ENCODE measurements around the gene TCF12.

The TCF12 gene

DNA sequence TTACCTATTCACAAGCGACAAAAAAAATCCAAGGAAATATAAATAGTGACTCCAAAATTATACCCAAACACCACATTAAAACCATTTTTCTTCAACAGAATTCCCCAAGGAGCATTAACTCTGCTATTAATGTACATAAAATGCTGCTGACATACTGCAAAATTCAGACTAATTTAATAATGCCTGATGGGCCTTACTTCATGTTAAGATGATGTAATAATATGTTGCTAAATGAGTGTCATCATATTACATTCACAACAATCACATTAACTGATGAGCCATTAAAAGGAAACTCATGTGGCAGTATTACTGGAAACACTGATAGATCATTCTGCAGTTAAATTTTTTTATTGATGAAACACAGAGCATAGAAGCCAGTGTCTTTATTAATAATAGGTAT lies 253.0 kb downstream of the TCF12 start:
- DNase-seq (ENCODE audit: low spot score) = no peak

DNA sequence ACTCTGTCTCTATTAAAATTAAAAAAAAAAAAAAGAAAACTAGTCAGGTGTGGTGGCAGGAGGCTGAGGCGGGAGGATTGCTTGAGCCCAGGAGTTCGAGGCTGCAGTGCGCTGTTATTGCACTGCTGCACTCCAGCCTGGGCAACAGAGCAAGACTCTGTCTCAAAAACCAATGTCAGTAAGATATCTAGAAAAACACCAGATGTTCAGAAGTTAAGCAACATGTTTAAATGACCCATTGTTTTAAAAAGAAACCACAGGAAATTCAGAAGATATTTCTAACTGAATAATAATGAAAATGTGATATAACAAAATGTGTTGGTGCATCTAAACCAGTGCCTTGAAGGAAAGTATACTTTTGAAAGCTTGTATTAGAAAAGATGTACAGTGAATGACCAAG lies 254.5 kb downstream of the TCF12 start:
- DNase-seq (ENCODE audit: low spot score) = no peak

DNA sequence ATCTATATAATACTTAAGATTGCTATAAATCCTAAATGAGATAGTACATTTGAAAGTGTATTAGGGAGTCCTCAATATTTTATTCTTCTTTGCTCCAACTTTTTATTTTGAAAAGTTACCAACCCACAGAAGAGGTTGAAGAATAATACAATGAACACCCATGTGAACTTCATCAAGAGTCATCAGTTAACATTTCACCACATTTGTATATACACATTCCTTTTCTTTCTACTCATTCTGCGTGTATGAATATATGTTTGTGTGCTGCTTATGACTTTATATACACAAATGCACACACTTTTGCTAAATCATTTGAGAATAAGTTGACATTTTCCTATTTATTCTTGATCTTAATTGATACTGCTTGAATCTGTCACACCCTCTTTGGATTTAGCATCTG lies 264.6 kb downstream of the TCF12 start:
- no peak for DNase-seq (ENCODE audit: low spot score)

DNA sequence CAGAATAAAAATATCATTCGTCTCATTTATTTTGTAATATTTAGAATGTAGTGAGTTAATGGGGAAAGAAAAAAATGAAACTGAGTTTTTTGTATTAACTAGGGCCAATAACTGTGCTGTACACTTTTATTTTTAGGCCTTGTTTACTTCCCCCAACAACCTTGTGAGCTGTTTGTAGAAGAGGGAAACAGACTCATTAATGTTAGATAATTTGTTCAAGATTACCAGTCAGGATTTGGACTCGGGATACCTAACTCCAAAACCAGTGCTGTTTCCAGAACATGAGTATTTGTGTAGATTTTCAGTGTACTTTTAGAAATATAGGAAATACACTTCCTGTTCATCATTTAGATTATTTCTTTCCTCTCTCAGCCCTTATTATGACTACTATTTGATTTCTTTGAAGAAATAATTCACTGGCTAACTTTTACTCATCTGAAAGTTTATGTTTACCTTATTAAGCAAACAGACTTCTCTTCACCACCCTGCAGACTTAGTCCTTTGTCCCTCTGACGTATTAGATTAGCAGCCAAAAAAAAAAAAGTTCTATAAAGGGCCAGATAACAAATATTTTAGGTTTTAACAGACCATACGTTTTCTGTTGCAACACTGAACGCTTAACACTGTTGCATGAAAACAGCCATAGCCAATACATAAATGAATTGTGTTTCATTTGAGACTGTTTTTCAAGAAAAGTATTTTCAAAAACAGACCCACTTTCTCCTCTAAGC lies 265.3 kb downstream of the TCF12 start:
- DNase-seq (ENCODE audit: low spot score) = no peak

DNA sequence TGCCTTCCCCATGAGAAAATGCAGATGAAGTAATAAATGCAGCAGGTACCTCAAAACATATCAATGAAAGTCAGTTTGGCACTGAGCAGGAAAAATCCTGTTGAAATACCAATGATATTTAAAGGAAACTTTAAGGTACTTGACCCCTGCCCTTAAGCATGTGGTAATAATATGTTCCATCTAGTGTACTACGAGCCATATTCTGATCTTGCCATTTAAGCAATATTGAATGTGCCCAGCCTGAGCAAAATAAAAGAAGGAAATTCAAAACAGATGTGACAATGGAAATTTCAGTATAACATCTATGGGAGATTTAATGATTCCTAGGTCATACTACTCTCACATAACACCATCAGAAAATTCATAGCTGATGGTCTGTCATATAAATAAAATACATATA lies 266.1 kb downstream of the TCF12 start:
- DNase-seq (ENCODE audit: low spot score) = no peak

DNA sequence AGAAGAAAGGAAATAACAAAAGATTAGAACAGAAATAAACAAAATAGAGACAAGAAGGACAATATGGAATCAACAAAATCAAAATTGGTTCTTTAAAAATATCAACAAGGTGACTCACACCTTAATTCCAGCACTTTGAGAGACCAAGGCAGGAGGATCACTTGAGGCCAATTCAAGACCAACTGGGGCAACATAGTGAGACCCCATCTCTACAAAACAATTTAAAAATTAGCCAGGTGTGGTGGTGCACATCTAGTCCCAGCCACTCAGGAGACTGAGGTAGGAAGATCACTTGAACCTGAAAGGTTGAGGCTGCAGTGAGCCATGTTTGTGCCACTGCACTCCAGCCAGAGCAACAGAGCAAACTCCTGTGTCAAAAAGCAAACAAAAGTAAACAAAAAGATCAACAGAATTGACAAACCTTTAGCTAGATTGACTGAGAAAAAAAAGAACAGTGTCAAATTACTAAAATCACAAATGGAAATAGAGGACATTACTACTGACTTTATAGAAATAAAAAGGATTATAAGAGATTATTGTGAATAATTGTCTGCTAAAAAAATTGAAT lies 267.1 kb downstream of the TCF12 start:
- no peak for DNase-seq (ENCODE audit: low spot score)

DNA sequence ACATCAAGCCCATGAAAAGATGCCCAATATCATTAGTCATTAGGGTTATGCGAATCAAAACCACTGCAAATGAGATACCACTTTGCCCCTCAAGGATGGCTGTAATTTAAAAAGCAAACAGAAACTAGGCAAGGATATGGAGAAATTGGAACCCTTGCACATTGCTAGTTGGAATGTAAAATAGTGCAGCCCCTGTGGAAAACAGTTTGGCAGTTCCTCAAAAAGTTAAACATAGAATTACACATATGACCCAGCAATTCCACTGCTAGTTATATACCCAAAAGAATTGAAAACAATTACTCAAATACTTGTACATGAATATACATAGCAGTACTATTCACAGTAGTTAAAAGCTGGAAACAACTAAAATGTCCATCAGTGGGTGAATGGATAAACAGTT lies 271.0 kb downstream of the TCF12 start:
- no peak for DNase-seq (ENCODE audit: low spot score)

DNA sequence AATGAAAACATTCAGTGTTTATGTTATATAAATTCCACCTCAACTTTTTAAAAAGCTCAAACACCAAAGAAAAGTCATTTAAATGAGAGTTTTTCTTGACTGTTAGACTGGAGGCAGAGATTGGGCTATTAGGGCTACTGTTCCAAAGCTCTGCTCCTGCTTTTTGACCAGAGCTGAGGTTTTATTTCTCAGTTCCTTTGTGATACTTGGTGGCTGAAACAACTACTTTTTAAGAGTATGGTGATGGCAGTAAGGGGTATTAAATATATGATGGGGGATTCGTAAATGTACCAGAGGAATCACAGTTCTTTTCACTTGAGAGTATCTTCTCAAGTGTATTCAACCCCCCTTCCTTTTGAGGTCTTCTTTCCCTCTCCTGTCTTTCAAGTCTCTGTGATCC lies 271.8 kb downstream of the TCF12 start:
- no peak for DNase-seq (ENCODE audit: low spot score)

DNA sequence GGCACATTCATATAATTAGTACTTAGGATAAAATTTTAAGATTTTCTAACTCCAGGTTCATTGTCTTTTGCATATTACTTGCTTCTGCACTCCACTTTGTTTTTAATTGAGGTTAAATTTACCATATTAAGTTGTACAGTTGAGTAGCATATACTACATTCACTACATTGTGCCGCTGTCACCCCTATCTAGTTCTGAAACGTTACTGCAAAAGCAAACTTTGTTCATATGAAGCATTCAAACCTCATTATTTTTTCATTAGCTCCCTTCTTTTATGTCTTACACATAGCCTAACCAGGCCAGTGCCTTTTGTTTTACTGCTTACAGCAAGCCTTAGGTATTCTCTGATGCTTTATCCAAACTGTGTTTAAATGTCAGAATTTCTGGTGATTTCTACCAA lies 274.7 kb downstream of the TCF12 start:
- DNase-seq (ENCODE audit: low spot score) = no peak

DNA sequence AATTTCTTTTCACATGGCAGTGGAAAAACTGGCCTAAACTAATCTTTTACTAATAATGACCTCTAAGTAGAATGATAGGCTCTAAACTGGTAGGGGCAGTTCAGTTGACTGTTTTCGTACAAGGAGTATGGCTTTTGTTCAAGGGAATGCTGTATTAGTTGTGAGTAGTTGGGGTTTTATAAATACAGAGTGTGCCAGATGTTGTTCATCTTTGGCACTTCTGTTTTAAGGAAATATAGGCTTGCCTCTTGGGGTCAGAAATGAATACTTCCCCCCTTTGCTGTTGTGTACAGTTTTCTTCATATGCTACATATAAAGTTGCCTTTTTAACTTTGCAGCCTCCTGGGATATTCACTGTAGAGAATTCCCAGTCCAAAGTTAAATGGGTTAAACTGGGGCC lies 276.9 kb downstream of the TCF12 start:
- no peak for DNase-seq (ENCODE audit: low spot score)

DNA sequence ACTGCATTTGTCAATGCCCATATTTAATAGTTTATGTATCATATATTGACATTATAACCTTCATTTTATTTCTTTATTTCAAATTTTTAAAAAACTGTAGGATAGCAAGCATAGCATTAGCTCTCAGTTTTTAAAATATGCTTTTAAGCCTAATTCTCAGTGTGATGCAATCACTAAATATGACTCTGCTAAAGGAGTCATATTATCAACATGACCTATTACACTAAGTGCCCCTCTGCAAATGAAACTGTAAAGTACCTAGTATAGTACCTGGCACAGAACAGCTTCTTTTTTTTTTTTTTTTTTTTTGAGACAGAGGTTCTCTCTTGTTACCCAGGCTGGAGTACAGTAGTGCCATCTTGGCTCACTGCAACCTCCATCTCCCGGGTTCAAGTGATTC lies 278.4 kb downstream of the TCF12 start:
- DNase-seq (ENCODE audit: low spot score) = no peak

DNA sequence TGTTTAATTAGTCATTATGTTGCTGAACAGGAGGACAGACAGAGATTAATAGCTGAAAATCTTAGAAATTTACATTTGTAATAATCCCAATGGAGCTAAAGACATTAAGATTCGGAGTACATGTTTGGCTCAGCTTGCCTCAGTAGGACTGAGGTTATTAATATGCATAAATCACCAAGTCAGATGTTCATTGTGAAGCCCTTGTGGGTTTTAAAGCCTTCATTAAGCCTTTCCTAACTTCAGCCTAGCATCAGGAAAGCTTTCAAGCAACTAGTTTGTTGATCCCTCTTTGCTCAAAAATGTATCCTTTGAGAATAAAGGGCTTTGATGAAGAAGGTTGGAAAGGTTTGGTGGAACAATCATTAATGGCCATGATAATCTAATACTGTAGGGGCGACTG lies 279.7 kb downstream of the TCF12 start:
- no peak for DNase-seq (ENCODE audit: low spot score)

DNA sequence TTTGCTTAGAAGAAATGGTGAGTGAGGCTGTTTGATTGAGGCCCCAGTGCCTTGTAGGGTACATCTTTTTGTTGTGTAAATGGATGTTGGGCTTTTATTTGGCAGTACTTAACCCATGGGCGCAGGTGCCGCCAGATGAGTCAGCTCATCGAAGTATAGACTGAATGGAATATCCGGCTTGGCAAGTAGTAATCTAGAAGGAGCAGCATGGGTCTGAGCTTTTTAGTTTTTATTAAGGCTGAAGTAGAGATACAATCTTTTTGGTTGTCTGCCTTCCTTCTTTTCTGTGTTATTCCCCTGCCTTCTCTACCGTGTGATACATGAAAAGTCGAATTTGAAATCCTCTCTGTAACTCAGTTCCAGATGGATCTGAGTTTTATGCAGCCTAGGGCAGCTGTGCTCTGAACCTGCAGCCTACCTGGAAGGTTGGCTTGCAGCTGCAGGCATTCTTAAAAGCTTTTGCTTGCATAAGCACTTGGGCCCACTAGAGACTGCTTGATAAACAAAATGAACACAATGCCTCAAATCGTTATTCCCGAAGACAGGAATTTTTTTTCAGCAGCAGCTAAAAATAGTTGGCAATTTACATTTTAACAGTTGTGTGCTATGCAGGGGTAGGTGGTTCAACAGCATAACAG lies 280.3 kb downstream of the TCF12 start:
- no peak for DNase-seq (ENCODE audit: low spot score)

DNA sequence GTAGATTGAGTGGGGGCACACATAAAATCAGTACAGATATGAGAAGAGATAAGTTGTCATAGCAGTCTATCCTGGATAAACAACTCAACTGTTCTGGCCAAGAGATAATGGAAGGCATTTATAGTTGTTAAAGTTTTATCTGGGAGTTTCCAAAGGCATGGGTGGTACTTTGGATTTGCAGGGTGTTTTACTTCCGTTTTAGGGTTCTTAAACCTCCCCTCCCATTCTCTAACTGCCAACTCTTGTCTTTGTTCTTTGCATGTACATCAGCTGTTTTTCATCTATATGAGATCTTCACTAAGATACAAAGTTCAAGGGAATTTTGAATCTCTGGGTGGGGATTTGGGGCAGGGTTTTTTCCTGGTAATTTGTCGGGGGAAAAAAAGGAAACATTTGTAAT lies 283.1 kb downstream of the TCF12 start:
- no peak for DNase-seq (ENCODE audit: low spot score)

DNA sequence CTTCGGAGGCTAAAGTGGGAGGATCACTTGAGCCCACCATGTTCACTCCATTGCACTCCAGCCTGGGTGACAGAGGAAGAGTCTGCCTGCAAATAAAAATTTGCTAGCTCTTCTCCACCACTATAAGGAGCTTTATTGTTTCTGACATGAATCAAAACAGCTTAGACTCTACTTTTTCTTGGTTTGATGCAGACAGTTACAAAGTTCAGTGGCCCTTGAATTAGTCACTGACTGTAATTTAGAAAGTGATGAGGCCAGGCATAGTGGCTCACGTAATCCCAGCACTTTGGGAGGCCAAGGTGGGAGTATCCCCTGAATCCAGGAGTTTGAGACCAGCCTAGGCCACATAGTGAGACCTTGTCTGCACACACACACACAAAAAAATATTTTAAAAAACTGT lies 285.5 kb downstream of the TCF12 start:
- no peak for DNase-seq (ENCODE audit: low spot score)

DNA sequence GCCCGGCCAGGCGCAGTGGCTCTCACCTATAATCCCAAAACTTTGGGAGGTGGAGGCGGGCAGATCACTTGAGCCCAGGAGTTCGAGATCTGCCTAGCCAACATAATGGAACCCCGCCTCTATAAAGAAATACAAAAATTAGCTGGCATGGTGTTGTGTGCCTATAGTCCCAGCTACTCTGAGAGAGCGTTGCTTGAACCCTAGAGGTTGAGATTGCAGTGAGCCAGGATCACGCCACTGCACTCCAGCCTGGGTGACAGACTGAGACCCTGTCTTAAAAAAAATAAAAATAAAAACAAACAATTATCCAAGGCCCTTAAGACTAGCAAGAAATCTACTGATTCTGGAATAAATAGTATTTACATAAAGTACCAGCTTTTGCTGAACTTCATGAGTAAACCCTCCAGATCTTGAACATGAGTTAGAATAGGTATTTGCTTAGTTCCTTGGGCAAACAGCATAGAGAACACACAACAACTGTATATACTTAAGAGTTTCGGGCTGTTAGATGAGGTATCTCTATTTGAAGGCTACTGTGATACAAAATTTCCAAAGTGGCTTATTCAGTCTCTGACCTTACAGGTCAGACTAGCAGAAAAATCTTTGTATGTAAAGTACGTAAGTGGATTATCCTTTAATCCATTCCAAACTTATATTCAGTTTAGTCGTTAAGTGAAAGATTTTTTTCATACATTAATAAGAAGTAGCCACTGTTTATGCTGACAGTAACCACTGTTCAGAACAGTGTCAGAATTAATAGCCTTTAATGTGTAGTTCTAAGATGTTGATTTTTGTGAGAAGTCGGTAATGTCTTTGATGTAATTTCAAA lies 286.8 kb downstream of the TCF12 start:
- no peak for DNase-seq (ENCODE audit: low spot score)

DNA sequence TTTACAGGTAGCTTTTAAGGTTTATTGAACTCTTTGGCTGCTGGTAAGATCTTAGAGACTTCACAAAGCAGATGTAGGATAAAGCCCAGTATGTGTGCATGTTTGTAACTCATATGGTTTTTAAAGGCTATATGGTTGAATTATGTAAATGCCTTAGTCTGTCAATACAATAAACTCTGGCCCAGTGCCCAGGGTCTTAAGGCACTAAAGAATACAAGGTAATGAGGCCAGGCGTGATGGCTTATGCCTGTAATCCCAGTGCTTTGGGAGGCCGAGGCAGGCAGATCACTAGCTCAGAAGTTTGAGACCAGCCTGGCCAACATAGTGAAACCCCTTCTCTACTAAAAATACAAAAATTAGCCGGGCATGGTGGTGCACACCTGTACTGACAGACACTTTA lies 287.6 kb downstream of the TCF12 start:
- DNase-seq (ENCODE audit: low spot score) = no peak

DNA sequence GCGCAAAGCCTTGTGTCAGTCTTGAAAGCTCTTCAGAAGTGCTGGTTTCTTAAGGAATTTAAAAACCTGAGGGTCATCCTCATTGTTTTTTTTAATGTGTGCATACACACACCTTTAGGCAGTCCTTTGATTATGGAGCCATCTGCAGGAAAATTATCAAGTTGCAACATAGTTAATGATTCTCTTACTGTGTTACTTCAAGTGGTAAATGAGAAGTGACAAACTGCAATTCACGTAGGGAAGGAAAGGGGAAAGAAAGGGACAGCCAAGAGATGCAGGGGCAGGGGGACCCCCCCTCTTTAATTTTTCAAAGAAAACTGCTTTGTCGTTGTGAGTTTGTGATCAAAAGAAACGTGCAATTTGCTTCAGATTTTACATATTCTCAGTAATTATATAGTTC lies 295.4 kb downstream of the TCF12 start:
- peak; percentile 22 for DNase-seq (ENCODE audit: low spot score)

DNA sequence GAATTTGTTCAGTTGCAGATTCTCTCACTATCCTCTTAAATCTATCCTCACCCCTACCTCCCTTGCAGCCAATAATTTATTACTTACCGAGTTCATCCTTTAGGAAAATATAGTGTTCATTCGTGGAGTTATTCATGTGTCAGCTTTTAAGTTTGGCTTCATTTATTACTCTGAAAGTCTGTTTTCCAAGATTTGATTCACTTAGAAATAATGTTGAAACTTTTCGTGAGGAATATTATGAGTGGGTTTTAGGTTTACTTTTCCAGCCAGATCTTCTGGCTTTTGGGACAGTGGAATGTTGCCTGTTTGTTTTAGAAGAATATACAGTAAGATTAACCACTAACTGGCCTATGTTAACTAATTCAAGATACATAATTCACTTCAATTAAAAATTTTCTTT lies 296.9 kb downstream of the TCF12 start:
- no peak for DNase-seq (ENCODE audit: low spot score)

DNA sequence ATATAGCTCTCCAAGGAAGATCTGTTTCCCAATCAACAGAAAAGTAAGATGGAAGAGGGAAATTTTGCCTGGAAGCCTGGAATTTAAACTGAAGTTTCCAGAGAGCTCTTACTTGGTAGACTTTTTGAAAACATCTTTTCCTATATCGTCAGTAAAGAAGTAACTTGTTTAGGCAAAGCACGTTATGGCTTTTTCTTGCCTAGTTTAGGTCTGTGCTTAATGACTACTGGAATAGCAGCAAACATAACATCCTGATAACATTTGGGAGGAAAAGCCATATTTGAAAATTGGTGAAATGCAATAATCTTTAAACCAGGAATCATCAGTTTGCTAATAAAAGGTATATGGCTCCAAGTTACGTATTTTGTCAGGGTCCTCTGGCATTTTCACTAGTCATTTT lies 297.4 kb downstream of the TCF12 start:
- DNase-seq (ENCODE audit: low spot score) = no peak

DNA sequence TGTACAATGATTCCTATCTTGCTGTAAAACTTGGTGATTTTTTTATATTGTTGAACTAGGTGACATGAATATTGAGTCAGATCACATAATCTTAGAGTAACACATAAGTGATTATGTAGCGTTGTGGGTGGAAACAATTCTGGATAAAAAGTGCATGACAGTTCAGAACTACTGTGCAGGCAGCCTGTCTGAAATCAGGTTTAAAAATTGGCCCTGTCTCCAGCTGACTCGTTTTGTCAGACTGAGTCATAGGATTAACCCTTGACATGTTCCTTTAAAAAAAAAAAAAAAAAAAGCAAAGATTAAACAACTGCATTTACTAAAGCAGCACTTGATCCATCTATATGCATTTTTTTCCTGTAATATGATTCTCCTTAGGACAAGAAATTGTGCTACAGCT lies 297.8 kb downstream of the TCF12 start:
- no peak for DNase-seq (ENCODE audit: low spot score)

DNA sequence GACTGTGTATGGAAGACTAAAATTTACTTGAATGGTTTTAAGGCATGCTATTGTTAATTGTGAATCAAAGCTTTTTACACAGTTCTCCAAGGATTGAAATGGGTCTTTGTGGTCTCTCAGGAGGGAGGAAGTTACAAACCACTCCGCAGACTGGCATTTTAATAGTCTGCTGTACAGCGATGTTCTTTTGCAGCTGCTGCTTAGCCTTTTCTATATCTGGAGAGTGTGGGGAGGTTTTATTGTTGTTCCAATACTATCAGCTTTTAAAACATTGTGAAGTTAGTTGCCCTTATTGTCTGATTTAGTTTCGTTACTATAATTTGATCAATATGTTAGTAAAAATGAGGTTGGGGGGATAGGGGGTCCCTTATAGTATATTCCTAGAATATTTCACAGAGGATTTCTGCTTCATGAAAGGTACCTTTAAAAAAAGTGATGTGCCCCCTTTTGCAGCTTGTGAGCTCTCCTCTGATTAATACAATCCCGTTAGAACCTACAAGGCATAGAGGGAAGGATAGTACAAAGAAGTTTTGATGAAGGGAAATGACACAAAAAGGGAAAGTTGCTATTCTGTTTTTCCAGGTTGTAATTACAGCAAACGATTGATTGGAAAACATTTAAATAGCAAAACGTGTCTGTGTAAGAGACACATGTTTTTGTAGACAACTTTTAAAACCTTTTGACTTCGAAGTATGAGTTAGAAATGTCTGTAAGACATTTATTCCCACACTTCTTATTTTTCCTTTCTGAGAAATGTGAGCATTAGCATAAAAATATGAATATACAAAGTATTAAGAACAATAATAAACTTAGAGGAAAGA lies 299.5 kb downstream of the TCF12 start:
- DNase-seq (ENCODE audit: low spot score) = no peak

Measured in CD4-positive, alpha-beta T cell treated with Interleukin-2 at 100 ng/mL for 4 hours (primary cell).